HCEC 1CT (cell line): Measurements from ENCODE around the gene NUP62CL.

Source experiments
- DNase-seq: peaks from one replicate; pipeline ENCODE4 v3.0.0-alpha.2; 2017

Gene NUP62CL

DNA sequence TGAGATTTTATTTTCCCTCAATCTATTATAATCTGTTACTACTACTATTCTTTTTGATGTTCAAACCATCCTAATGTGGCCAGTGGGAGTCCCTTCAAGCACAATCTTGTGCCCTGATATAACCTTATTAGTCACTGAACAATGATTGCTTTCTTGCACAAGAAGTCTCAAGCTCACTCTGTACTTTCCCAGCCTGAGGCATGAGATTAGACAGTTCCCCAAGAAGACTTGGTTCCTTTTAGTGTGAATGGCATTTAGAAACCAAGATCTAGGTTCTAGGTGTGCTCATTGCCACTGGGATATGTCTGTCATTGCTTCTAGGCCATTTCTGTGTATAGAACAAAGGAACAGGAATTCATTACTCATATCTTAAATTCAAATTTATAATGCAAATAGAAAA, 59.6 kb downstream of the NUP62CL start:
- peak; percentile 9 for DNase-seq

DNA sequence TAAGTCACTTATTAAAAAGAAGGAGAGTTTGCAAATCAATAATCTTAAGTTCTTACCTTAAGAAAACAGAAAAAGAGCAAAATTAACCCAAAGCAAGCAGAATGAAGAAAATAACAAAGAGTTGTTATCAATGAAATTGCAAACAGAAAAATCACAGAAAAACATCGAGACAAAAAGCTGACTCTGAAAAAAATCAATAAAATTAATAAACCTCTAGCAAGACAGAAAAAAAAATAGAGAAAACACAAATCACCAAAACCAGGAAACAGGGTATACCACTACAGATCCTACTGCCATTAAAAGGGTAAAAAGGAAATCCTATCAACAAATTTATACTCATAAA, 70.3 kb downstream of the NUP62CL start:
- no peak for DNase-seq

DNA sequence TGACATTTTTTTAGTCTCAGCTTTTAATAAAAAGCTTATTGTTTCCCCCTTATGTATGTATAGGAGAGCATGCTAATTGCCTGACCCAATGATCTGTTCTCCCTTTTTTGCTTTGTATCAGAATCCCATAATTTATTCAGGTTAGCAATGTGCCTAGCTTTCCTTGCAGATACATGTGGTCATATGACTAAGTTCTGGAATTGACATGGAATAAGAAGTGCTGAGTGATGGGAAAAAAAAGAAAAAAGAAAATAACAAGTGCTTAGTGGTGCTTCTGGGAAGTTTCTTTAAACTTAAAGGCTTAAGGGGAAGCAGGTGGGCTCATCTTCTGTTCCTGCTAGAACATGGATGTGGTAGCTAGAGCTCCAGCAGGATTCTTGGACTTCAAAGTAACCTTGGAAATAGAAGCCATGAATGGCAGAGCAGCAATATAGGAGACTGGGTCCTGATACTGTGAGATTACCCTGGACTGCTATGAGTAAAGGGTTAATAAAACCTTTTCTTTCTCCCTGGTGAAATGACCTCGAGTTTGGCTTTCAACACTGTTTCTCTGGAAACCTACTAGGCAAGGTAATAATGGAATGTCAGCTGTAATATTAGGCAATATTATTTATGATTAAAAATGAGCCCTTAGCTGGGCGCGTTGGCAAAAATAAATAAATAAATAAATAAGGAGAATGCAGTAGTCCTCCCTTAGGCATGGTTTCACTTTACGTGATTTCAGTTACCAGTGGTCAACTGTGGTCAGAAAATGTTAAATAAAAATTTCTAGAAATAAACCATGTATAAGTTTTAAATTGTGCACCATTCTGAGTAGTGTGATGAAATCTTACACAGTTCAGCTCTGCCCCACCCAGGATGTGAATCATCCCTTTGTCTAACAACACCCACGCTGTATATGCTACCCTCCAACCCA, 70.9 kb downstream of the NUP62CL start:
- peak; percentile 41 for DNase-seq

DNA sequence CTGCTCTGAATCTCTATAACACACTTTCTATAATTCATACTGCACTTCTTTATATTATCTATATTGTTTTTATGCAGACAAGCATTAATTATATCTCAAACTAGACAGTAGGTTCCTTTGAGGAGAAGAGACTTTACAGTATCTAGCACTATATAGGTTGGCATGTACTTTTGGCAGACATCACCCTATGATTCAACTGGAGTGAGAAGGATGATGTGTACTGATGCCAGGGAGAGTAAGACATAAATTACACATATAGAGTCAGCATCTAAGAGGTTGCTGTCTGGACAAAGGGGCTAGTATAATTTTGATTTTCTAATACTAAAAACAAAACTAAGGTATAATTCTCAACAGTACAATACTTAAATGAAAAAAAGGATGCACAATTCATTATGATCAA, 82.5 kb downstream of the NUP62CL start:
- DNase-seq, result no peak

DNA sequence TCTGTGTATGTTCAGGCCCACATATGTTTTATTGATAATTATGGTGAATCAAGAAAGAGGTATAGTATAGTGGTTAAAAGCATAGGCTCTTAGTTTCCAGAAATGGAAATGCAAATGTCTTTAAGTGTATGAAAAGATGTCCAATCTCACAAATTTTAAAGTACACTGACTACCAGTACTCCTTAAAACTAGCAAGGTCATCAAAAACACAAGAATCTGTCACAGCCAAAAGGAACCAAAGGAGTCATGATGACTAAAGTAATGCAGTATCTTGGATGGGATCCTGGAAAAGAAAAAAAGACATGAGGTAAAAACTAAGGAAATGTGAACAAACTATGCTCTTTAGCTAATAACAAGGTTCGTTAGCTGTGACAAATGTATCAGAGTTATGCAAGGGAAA, 87.0 kb downstream of the NUP62CL start:
- DNase-seq, result no peak

DNA sequence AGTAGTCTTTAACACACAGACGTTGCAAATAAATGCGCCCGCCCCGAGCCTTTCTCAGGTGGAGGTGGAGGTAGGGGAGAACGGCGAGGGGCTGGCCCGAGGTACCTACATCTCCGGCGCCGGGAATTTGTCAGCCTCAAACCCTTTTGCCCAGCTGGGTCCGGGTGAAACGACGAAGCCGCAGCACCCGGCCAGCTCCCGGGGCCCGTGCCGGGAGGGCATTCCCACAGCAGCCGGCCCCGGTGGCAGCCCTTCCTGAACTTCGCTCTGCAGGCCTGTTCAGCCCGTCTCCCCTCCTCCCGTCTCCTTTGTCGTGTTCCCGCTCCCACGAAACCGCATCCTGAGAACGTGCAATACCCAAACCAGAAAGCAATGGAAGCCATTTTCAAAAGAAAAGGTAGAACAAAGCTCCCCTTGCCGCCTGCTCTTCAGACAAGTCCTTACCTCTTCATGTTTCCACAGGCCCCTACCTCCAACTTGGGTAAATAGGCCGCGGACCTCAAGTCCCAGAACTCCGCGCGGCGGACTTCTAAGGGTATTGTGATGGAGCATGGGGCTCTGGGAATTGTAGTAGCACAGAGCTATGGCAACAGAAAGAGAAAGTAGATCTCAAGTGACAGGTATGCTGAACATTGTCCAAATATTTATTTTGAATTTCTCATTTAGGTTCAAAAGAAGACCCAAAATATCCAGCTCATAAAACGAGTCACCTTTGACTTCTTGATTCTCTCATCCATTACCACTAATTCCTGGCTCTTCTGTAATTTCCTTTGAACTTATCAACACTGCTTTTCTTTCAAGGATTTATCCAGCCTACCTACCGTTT, 87.7 kb downstream of the NUP62CL start, which contains the start of gene RBM41:
Gene RBM41 (minus strand): TSS at position 501 of the 826 bp plus-strand sequence. CDS start 49 bp downstream, at position 452.
- DNase-seq, result peak; percentile 61

DNA sequence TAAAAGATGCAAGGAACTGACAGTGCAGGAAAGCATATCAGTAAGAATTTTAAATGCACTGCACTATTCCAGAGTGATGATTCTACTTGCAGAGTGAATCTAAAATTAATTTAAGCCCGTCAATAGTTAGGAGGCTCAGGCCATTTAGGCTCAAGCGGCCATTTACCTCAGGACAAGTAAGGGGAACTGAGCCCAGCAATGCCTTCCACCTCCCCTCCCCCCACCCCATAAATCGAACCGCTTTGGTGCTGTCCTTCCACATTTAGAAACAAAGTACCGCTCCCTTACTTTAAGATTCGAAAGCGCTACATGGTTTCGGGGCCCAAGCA, 88.3 kb downstream of the NUP62CL start:
- DNase-seq, result no peak

DNA sequence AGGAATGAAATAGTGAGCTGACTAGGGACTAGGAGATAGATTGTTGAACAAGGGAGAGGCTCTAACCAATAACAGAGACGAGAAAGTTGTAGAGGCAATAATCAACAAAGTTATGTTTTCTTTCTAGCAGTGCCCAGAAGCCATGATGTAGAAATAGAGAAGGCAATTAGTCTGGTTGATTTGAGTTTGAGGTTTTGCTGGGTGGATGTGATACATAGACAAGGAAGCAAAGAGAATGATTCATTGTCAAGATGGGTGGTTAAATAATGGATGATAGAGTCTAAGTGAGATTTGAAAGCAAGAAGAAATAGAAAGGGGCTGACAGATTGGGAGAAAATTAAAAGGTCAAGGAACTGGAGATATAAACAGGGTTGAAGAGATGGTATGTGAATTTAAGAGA, 98.8 kb downstream of the NUP62CL start:
- DNase-seq, result no peak

DNA sequence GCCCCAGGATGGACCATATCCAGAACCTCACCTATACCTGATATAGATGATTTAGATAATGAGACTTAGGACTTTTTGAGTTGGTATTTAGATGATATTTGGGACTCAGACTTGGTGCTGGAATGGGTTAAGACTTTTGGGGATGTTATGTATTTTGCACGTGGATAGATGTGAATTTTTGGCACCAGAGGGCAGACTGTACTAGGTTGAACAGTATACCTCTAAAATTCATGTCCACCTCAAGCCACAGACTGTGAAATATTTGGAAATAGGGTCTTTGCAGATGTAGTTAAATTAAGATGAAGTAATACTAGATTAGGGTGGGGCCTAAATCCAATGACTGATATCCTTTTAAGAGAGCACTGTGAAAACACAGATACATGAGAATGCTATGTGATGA, 103.3 kb downstream of the NUP62CL start:
- no peak for DNase-seq

DNA sequence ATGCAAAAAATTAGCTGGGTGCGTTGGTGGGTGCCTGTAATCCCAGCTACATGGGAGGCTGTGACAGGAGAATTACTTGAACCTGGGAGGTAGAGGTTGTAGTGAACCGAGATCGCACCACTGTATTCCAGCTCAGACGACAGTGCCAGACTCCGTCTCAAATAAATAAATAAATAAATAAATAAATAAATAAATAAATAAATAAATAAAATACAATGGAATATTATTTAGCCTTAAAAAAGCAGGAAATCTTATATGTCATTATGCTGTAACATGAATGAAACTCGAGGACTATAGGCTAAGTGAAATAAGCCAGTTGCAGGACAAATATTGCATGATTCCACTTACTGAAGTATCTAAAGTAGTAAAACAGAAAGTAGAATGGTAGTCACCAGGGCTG, 130.1 kb downstream of the NUP62CL start:
- DNase-seq, result no peak
